Inferior parietal cortex (tissue), 1 donor: ENCODE measurements around the gene EGFLAM.

ENCODE experiments used
- DNase-seq: peaks from one replicate; pipeline ENCODE4 v3.0.0-alpha.2; 2016; ENCODE audit errors: extremely low spot score

The EGFLAM gene

GRCh38 chr5:38469707-38470267, 211.4 kb downstream of the EGFLAM start:
- DNase-seq: no peak

DNA sequence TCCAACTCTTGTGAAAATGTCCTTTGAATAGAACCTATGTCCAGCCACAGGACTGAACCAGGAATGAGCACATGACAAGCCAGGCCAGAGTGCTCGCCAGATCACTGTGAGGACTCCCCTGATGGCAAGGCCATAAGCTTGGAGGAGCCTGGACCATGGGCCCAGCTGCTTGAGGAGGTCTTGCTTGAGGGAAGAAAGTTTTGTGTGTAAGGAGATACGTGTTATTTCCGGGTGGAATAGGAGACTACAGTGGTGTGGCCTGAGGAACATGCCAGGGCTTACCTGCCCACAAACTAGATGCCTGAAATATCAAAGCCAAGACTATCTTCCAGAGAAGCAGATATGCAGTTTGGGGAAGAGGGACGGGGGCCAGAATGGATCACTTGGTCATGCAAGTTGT, 213.3 kb downstream of the EGFLAM start:
- no peak for DNase-seq

GRCh38 chr5:38472541-38472940, 214.2 kb downstream of the EGFLAM start:
- DNase-seq: no peak

DNA sequence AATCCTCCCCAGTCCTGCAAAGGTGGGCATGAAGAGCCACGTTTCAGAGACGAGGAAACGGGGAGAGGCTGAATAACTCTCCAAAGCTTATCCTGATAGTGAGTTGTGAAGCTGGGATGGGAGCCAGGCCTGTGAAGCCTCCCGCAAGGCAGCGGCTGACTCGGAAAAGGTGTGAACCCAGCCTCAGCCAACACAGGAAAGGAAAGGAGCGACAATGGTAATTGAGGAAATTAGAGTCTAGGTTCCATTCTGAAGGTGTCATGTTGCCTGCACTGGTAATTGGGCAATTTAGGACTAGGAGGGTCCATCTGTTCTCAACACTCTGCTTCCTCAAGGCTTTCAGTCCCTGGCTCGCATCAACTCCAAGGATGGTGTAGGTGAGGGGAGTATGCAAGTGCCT, 214.6 kb downstream of the EGFLAM start:
- no peak for DNase-seq

DNA sequence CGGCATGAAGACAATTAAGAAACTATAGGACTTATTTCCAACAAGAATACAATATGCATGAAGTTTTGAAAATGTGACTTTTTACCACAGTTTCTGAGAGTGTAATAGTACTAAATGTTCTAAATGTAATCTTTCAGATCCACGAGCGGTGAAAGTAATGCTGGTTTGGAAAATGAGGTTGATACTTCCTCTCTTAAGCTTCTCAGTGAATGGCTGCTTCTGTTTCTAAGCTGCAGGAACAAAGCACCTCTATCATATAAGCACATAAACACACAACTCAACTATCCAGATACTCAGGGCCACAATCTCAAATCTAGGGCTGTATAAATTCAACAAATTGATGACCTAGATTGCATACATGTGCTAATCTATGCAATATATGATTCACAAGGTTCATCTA, 219.8 kb downstream of the EGFLAM start:
- no peak for DNase-seq

- no peak for DNase-seq
These were observed 220.5 kb downstream of the EGFLAM start for GRCh38 chr5:38478878-38479277.

DNA sequence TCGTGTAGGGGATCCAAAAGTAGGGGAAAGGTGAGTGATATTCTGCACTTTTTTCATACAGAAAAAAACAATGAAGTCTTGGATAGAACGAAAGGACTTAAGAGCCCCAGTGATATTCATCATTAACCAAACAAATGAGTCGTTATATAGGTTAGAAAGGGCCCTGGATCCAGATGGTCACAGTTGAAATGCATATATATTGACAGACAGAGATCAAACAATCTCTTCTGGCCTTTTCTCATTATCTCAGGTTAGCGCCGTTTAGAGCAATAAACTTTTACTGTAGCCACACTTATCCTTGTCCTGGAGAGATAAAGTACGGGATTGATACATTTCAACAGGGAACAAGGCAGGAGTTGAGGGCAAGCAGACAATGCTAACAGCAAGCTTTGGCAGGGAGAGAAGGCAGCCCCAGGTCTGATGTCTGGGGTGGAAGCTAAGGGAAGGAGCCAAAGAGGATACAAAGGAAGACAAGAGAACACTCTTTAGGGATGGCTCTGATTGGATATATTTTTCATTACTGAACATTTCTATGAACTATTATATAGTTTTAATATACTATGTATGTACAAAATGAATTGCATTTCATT, 221.1 kb downstream of the EGFLAM start:
- DNase-seq: no peak

DNA sequence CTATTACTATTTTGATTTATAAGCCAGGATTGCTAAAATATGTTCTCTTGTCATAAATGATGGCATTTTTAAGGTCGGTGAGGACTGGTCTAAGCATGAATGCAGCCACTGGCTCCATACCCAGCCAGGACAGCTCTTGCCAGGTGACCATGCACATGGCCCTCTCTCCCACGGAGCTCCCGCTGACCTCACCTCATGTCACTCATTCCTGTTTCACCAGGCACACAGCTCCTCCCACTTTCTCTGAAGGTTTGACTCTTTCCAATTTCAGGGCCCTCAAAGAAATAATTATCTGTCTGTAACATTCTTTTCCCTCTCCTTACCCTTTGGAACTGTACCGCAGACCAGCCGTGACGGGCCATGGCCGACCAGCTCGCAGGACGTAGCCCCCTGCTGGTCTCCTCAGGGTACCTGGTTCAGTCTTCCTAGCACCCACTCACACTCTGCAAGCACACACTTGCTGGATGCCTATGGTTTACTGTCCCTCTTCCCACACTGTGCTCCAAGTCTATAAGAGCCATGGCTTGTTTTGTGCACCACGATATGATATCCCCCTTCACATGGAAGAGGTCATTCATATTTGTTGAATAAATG, 225.5 kb downstream of the EGFLAM start:
- no peak for DNase-seq

DNA sequence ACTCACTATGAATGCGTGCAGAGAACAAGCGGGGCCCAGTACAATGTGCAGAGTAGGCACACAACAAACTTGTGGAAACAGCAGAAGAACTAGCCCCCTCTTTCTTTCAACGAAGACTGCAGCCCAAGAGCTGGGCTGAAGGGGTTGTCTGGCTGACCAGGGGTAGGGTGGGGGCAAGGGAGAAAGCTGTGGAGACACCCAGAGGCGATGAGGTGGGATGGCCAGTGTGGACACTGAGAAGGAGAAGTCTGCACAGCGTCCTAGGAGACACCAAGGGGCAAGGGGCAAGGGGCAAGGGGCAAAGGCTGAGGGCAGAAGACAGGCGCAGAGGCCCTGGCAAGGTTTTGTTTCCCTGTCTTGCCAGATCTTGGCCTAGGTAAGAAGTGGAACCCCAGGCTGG, 235.8 kb downstream of the EGFLAM start:
- no peak for DNase-seq

- no peak for DNase-seq
These were observed 236.4 kb downstream of the EGFLAM start for GRCh38 chr5:38494763-38495162.

DNA sequence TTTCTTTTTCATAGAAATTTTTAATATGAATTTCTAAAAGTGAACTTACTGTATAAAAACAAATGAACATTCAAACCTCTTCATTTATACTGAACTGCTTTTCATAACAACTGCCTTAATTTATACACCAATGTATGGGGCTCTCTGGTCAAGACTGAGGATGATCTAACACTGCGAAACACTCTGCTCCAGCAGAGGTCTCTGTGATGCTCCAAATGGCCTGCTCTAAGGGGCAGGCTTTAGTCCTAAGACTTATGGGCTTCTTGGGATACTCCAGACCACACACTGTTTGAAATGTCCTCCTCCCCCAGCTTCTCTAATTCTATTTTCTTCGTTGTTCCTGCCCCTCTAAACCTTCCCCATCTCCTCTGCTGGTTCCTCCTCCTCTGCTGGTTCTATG, 239.6 kb downstream of the EGFLAM start:
- DNase-seq: no peak

GRCh38 chr5:38500573-38501260, 242.4 kb downstream of the EGFLAM start:
- no peak for DNase-seq

GRCh38 chr5:38506302-38506701, 247.9 kb downstream of the EGFLAM start:
- no peak for DNase-seq

DNA sequence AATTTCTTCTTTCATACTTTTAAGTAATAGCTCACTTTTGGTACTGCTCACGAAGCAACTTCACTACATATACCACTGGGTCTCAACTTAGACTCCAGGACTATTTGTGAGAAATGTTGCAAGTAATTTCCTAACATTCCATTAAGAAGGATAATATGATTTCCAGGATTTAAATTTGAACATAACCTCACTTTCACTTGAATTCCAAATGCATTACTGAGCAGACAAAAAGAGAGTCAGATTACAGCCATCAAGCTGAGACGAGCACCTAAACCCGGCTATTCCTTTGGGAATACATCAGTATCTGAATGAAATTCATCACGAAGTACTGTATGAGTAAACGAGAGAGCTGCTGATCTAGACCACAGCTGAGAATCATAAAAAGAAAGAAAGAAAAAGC, 250.8 kb downstream of the EGFLAM start:
- no peak for DNase-seq
